GM12878 (cell line): ENCODE results near the gene EDNRA. TPM values are rescaled to one million over a fixed set of nuclear protein-coding genes. Genes with fewer than 3 reads are reported as not detected.

Source experiments
- ATAC-seq: fragments of 200-7000 bp; cut with Tn5 transposase; 3 replicates; pipeline ENCODE4 v1.9.1; 2020; ENCODE audit warnings: mild to moderate bottlenecking, moderate library complexity
- BruUV-seq: library from RNA; stranded (reverse); fragments of 400-500 nt; replicated peaks from 2 replicates; lab custom pipeline; 2021; lab: Mats Ljungman, UMichigan
- CTCF ChIA-PET: fragments of 300-600 bp; sonication (Branson Sonifier 250); formaldehyde crosslinking; extraction: SDS; loops from one replicate; lab custom pipeline; 2021; ENCODE audit warnings: inconsistent platforms; lab: Yijun Ruan, JAX
- POLR2A ChIA-PET: fragments of 350-600 bp; formaldehyde crosslinking; extraction: SDS; loops from one replicate; lab custom pipeline; 2021; ENCODE audit warnings: inconsistent platforms; lab: Charles Lee
- RAD21 ChIA-PET: fragments of 300-600 bp; sonication (Branson Sonifier 250); formaldehyde crosslinking; loops from one replicate; lab custom pipeline; 2023; ENCODE audit warnings: antibody characterized with exemption; ENCODE audit not compliant: unreplicated experiment; lab: Charles Lee
- SMC1A ChIA-PET: fragments of 300-600 bp; sonication (Branson Sonifier 250); formaldehyde crosslinking; loops from one replicate; lab custom pipeline; 2023; ENCODE audit not compliant: unreplicated experiment, uncharacterized antibody; lab: Charles Lee
- DNase-seq: peaks from one replicate; pipeline ENCODE4 v3.0.0-alpha.2; 2011; ENCODE audit warnings: low read depth, low spot score
- FAIRE-seq: peaks from 3 replicates; lab custom pipeline; 2011; peaks lifted over from hg19 to GRCh38; lab: Jason Lieb, UNC
- H2AFZ ChIP-seq: 2 replicates; pipeline ENCODE4 v1.6.0; 2011; ENCODE audit warnings: low read depth, low read length, control low read depth; ENCODE audit not compliant: control insufficient read depth
- H3K27ac ChIP-seq: 2 replicates; pipeline ENCODE4 v1.5.1; 2011; ENCODE audit warnings: control low read depth; ENCODE audit not compliant: control insufficient read depth, insufficient read depth
- H3K27me3 ChIP-seq, 2 experiments: replicated peaks in 1 of 2; 2 replicates each; pipeline versions ENCODE4 v1.6.0 to v1.6.1; 2011; ENCODE audit warnings: low read length in 1 of 2; ENCODE audit not compliant: control insufficient read depth in 2 of 2, insufficient read depth in 2 of 2
- H3K36me3 ChIP-seq, 2 experiments: 2 replicates each; pipeline ENCODE4 v1.5.1; 2011; ENCODE audit warnings: low read length in 1 of 2; ENCODE audit not compliant: control insufficient read depth in 2 of 2, insufficient read depth in 2 of 2
- H3K4me1 ChIP-seq: 2 replicates; pipeline ENCODE4 v1.6.1; 2011; ENCODE audit warnings: mild to moderate bottlenecking, low read length, moderate library complexity, mixed read lengths; ENCODE audit not compliant: control insufficient read depth, insufficient read depth
- H3K4me2 ChIP-seq: 2 replicates; pipeline ENCODE4 v1.6.0; 2011; ENCODE audit warnings: control low read depth; ENCODE audit not compliant: control insufficient read depth, insufficient read depth
- H3K4me3 ChIP-seq: fragments of 200-600 bp; sonication (generic); 2 replicates; pipeline ENCODE4 v1.5.1; 2016
- H3K79me2 ChIP-seq: 2 replicates; pipeline ENCODE4 v1.6.0; 2011; ENCODE audit warnings: low read length; ENCODE audit not compliant: control insufficient read depth, insufficient read depth
- H3K9ac ChIP-seq: 2 replicates; pipeline ENCODE4 v1.8.0; 2011; ENCODE audit warnings: low read length, control low read depth, mixed read lengths; ENCODE audit not compliant: control insufficient read depth, insufficient read depth
- H3K9me3 ChIP-seq: replicated peaks from 3 replicates; pipeline ENCODE4 v1.5.1; 2011; ENCODE audit warnings: mild to moderate bottlenecking, low read length; ENCODE audit not compliant: control insufficient read depth, insufficient read depth
- H4K20me1 ChIP-seq: 2 replicates; pipeline ENCODE4 v1.6.0; 2011; ENCODE audit not compliant: control insufficient read depth, insufficient read depth
- CBX5 ChIP-seq: sonication (generic); IDR thresholded peaks from 2 replicates; pipeline ENCODE4 v1.6.1; 2016; ENCODE audit warnings: low read depth, moderate library complexity, mild to moderate bottlenecking, inconsistent platforms
- MYC ChIP-seq: IDR thresholded peaks from 2 replicates; pipeline ENCODE4 v1.6.1; 2011; ENCODE audit warnings: mild to moderate bottlenecking, low read length, moderate library complexity, inconsistent platforms; ENCODE audit not compliant: insufficient read depth, insufficient replicate concordance, insufficient read length, severe bottlenecking
- NR2C2 ChIP-seq: IDR thresholded peaks from 2 replicates; pipeline ENCODE4 v1.6.1; 2011; ENCODE audit warnings: borderline replicate concordance, low read depth; ENCODE audit not compliant: control insufficient read depth, insufficient read length
- PKNOX1 ChIP-seq: fragments of 450-650 bp; IDR thresholded peaks from 2 replicates; pipeline ENCODE4 v1.6.1; 2016; ENCODE audit warnings: mild to moderate bottlenecking
- USF1 ChIP-seq: IDR thresholded peaks from 2 replicates; pipeline ENCODE4 v1.6.1; 2011; ENCODE audit warnings: borderline replicate concordance, low read depth, mild to moderate bottlenecking, moderate library complexity, mixed read lengths, low read length; ENCODE audit not compliant: insufficient read depth; ENCODE audit errors: extremely low read length
- YBX1 ChIP-seq: fragments of 450-650 bp; IDR thresholded peaks from 2 replicates; pipeline ENCODE4 v1.6.1; 2016; ENCODE audit warnings: antibody characterized with exemption
- ZBTB4 ChIP-seq: fragments of 450-650 bp; formaldehyde crosslinking; IDR thresholded peaks from 2 replicates; pipeline ENCODE4 v1.4.0; 2022; ENCODE audit warnings: mild to moderate bottlenecking, moderate library complexity
- WGBS: methylation state at CpG from one replicate; pipeline ENCODE4 v1.1.6; 2016; ENCODE audit warnings: low lambda C conversion rate; ENCODE audit not compliant: insufficient replicate concordance, insufficient coverage; ENCODE audit errors: missing lambda C conversion rate; 5-methylcytosine and 5-hydroxymethylcytosine counted together
- in situ Hi-C: fragments of 300-500 bp; cut with MboI; formaldehyde crosslinking; loops from 9 replicates; pipeline ENCODE4 v1.14.3; 2018; ENCODE audit warnings: mixed read lengths
- intact Hi-C: fragments of 100-400 bp; cut with micrococcal nuclease; formaldehyde crosslinking; loops from one replicate; pipeline ENCODE4 v1.14.2; 2022; ENCODE audit not compliant: unreplicated experiment
- polyA plus RNA-seq, 11 experiments: library from polyadenylated mRNA; depleted of rRNA in 4 of 11; unstranded in 6 of 11; stranded (reverse) in 5 of 11; fragments of >200 nt; fragmentation: Nextera tagmentation in 4 of 11; fragmentation: Illumina TruSeq in 1 of 11; extraction: Ambion mirVana in 4 of 11; extraction: Trizol in 1 of 11; gene quantifications; 1 replicate in 1 of 11; 2 replicates in 10 of 11; pipeline versions ENCODE4 v1.2.1 to v1.2.3, GENCODE V29; 2011 to 2016; ENCODE audit warnings: inconsistent platforms in 2 of 11, missing spikeins in 2 of 11, low read depth in 1 of 11
- total RNA-seq, 4 experiments: library from RNA; depleted of rRNA in 3 of 4; stranded (reverse); fragments of >200 nt in 3 of 4; fragmentation: Illumina TruSeq in 1 of 4; extraction: Trizol in 1 of 4; gene quantifications; 2 replicates each; pipeline versions ENCODE4 v1.2.1 to v1.2.3, GENCODE V29; 2013 to 2021
- TF ChIP-seq, protein P1 (sequence below): fragments of 450-650 bp; IDR thresholded peaks from 2 replicates; pipeline ENCODE4 v1.6.1; 2016; ENCODE audit warnings: mild to moderate bottlenecking, moderate library complexity, borderline replicate concordance
- TF ChIP-seq, protein P2 (sequence below): IDR thresholded peaks from 2 replicates; pipeline ENCODE4 v1.6.1; 2012; ENCODE audit warnings: mild to moderate bottlenecking, low read depth, low read length

The EDNRA gene
- total and polyA plus RNA-seq, 10 of the 15 experiments (the other 5 are each of a cell fraction or from before 2014, with no cell fraction given): 0.01 to 0.32 (median 0.13) TPM

GRCh38 chr4:147538711-147539110 is 57.8 kb downstream of the EDNRA start:
- no peak overlapping the region for H2AFZ ChIP-seq
- ChIA-PET SMC1A (no interaction called here), POLR2A (no interaction called here), CTCF (interaction anchor here (4.3 kb wide), 1 partner anchor 20 kb away, joined by 15 read pairs; no protein-coding TSS in a partner anchor), RAD21 (no interaction called here)
- DNase-seq (no peak), ATAC-seq (no peak), FAIRE-seq (no peak)
- H3K9me3 ChIP-seq: no peaks in the 10 kb centered on the region
- H3K36me3 ChIP-seq: no peaks in the 10 kb centered on the region
- no peak overlapping the region for H3K9ac ChIP-seq
- no peaks in the 10 kb centered on the region for H3K4me1 ChIP-seq
- in situ Hi-C loops (no loop called here), intact Hi-C loops (no loop called here)
- BruUV-seq: no TSS peak
- H3K4me2 ChIP-seq: no peak overlapping the region
- no peaks in the 10 kb centered on the region for H3K79me2 ChIP-seq
- H3K27me3 ChIP-seq: no peaks in the 10 kb centered on the region
- no peak overlapping the region for H3K4me3 ChIP-seq
- no peak overlapping the region for H3K27ac ChIP-seq
- WGBS: 1% methylated on average over 3 of the region's 3 CpGs
- no peaks in the 10 kb centered on the region for H4K20me1 ChIP-seq
- no peak for TF ChIP-seq CBX5
- TF ChIP-seq PKNOX1: no peak
- TF ChIP-seq, protein P1, sequence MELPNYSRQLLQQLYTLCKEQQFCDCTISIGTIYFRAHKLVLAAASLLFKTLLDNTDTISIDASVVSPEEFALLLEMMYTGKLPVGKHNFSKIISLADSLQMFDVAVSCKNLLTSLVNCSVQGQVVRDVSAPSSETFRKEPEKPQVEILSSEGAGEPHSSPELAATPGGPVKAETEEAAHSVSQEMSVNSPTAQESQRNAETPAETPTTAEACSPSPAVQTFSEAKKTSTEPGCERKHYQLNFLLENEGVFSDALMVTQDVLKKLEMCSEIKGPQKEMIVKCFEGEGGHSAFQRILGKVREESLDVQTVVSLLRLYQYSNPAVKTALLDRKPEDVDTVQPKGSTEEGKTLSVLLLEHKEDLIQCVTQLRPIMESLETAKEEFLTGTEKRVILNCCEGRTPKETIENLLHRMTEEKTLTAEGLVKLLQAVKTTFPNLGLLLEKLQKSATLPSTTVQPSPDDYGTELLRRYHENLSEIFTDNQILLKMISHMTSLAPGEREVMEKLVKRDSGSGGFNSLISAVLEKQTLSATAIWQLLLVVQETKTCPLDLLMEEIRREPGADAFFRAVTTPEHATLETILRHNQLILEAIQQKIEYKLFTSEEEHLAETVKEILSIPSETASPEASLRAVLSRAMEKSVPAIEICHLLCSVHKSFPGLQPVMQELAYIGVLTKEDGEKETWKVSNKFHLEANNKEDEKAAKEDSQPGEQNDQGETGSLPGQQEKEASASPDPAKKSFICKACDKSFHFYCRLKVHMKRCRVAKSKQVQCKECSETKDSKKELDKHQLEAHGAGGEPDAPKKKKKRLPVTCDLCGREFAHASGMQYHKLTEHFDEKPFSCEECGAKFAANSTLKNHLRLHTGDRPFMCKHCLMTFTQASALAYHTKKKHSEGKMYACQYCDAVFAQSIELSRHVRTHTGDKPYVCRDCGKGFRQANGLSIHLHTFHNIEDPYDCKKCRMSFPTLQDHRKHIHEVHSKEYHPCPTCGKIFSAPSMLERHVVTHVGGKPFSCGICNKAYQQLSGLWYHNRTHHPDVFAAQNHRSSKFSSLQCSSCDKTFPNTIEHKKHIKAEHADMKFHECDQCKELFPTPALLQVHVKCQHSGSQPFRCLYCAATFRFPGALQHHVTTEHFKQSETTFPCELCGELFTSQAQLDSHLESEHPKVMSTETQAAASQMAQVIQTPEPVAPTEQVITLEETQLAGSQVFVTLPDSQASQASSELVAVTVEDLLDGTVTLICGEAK: no peak
- TF ChIP-seq, protein P2, sequence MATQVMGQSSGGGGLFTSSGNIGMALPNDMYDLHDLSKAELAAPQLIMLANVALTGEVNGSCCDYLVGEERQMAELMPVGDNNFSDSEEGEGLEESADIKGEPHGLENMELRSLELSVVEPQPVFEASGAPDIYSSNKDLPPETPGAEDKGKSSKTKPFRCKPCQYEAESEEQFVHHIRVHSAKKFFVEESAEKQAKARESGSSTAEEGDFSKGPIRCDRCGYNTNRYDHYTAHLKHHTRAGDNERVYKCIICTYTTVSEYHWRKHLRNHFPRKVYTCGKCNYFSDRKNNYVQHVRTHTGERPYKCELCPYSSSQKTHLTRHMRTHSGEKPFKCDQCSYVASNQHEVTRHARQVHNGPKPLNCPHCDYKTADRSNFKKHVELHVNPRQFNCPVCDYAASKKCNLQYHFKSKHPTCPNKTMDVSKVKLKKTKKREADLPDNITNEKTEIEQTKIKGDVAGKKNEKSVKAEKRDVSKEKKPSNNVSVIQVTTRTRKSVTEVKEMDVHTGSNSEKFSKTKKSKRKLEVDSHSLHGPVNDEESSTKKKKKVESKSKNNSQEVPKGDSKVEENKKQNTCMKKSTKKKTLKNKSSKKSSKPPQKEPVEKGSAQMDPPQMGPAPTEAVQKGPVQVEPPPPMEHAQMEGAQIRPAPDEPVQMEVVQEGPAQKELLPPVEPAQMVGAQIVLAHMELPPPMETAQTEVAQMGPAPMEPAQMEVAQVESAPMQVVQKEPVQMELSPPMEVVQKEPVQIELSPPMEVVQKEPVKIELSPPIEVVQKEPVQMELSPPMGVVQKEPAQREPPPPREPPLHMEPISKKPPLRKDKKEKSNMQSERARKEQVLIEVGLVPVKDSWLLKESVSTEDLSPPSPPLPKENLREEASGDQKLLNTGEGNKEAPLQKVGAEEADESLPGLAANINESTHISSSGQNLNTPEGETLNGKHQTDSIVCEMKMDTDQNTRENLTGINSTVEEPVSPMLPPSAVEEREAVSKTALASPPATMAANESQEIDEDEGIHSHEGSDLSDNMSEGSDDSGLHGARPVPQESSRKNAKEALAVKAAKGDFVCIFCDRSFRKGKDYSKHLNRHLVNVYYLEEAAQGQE: no peak
- no peak for TF ChIP-seq ZBTB4
- TF ChIP-seq YBX1: no peak
- TF ChIP-seq NR2C2: no peak
- TF ChIP-seq MYC: no peak
- no peak for TF ChIP-seq USF1
